ENCODE measurements around the gene SUCNR1.
"Not testable (repeated sequence)": the region's sequence is repeated elsewhere in the genome, so short reads cannot be mapped to it uniquely, and the experiment has no call there.

SUCNR1 gene, protein sequence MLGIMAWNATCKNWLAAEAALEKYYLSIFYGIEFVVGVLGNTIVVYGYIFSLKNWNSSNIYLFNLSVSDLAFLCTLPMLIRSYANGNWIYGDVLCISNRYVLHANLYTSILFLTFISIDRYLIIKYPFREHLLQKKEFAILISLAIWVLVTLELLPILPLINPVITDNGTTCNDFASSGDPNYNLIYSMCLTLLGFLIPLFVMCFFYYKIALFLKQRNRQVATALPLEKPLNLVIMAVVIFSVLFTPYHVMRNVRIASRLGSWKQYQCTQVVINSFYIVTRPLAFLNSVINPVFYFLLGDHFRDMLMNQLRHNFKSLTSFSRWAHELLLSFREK

GRCh38 chr3:151873398-151873797, at the start of gene SUCNR1:
Gene SUCNR1 (plus strand): TSS chr3:151873643. CDS start chr3:151879893, 6,250 bp downstream.
- no peak for DNase-seq

GRCh38 chr3:151827816-151828215, 45.6 kb upstream of the SUCNR1 start:
- DNase-seq = no peak

DNA sequence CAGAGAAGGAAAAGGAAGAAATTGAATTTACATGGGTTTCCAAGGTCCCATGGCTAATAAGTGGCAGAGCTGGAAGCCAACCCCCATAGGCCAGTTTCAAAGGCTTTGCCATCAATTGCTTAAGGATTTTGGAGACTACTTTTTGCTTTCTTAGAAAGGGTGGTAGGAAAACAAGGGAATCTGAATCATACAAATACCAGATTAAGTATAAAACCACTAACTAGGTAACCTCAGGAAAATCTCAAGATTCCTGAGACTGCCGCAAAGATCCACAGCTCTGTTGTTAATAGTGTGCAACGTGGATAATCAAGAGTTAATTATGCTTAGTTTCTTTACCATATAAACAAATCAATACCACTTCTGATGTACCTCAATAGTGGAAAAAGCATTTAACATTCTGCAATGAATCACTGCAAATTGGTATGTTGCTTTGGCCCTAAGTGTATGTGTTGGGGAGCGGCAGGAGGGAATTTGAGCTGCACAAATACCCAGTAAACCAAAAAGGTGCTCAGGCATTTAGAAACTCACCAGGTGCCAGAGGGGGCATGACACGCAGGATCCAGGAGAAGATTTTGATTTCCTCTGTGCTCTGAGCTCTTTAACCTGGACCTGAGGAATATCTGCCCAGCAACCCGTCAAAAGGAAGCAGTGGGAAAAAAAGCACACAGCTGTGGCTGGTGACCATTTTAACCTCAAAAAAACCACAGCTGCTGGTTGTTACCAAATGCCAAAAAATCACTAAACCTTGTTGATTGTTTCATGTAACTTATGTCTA, 37.5 kb upstream of the SUCNR1 start:
- no peak for DNase-seq

DNA sequence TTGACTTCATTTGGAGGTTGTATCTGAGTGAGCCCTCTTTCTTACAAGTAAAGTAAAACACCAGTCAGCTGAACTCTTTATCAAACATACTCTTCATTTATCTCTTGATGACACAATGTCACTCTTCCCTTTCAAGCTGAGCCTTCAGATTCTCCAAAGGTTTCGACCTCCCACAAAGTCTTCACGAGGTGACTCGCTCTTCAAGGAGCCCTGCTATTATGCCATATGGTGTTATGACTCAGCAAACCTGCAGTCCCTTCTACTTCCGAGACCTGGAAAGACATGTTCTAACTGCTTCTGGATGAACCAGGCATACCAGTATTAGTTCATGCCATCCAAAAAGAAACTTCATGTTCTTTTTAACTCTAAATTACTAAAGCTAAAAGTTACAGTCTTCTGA, 36.4 kb upstream of the SUCNR1 start:
- peak in 1 of 3 experiments; percentile 32 for DNase-seq

DNA sequence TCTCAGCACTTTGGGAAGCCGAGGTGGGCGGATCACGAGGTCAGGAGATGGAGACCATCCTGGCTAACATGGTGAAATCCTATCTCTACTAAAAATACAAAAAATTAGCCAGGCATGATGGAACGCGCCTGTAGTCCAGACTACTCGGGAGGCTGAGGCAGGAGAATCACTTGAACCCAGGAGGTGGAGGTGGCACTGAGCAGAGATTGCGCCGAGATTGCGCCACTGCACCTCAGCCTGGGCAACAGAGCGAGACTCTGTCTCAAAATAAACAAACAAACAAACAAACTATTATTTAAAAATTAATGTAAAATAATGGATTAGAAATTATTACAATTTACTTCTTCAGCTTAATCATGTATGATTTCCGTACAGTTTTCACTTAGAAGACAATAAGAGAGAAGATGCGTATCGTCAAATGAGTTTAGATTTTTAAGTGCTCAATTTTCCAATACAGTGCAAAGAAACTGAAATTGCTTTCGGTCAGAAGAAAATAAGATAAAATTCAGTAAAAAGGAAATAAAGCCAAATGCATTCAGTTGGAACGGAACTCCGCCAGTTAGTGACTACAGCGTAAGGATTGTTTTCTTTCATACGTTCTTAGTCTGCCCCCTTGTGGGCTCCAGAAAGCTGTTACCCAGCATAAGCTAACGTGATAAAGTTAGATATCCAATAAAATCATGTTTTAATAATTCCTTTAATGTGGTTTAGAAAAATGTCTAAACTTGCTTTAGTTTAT, 34.7 kb upstream of the SUCNR1 start:
- peak; percentile 28 to 76 (median 55) for DNase-seq

GRCh38 chr3:151839313-151839631, 34.2 kb upstream of the SUCNR1 start:
- DNase-seq = peak in 1 of 3 experiments; percentile 46

DNA sequence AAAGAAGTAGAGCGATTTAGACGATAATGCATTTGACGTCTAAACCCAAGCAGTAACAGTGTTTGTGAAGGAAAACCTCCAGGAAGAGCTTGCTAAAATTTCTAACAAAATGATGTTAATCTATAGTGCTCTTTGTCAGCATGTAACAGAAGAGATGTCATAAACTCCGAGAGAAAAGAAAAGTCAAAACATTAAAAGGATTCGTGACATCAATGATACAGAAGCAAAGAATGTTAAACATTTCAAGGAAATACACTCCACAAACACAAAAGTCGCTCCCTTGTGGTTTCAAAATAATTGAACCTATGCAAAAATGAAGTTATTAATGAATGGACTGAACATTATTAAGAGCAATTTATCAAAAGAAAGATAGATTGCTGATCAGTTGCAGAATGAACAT, 31.6 kb upstream of the SUCNR1 start:
- no peak for DNase-seq

DNA sequence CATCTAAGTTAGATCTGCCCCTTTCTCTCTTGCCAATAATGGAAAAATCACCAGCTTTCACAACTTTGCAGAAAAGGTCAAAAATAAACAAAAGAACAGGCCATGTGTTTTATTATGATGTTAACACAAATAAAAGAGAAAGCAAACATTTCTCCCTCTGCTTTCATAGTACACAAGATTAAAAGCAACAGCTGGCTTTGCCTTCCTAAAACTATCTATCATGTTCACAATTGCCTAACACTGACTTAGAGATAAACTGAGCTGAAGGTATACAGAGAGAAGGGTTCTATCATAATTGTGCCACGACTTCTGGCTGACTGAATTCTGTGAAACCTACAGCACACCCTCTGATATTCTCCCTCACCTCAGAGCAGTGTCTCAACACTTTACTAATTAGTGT, 30.2 kb upstream of the SUCNR1 start:
- peak in 2 of 3 experiments; percentile 31 to 75 for DNase-seq

DNA sequence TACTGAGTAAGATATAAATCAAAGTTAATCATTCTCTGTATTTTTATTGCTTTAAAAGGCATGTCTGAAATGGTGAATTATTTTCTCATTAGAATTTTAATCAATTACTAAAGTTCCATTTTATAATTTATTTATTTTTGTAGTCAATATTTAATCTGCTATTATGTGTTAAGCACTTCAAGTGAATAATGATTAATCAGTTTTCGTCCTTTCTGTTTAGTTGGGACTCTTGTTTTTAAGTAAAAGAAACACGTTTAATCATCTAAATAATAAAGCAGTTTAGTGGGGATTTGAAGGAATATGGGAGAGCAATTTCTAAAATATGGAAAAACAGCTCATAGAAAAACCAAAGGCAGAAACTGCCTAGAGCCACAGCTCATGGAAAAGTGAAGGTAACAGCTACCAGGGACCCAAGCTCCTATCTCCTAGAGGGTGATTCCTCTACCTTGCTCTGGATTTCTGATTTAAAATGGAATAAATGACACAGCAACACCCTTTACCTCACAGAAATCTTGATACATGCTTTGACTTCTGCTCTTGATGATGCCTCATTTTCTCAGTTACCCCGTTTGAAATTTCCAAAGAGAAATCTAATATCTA, 28.0 kb upstream of the SUCNR1 start:
- peak in 1 of 3 experiments; percentile 42 for DNase-seq

GRCh38 chr3:151850065-151850464, 23.4 kb upstream of the SUCNR1 start:
- not testable (repeated sequence) for DNase-seq

- DNase-seq = no peak
These were observed 21.2 kb upstream of the SUCNR1 start for GRCh38 chr3:151852074-151852811.

DNA sequence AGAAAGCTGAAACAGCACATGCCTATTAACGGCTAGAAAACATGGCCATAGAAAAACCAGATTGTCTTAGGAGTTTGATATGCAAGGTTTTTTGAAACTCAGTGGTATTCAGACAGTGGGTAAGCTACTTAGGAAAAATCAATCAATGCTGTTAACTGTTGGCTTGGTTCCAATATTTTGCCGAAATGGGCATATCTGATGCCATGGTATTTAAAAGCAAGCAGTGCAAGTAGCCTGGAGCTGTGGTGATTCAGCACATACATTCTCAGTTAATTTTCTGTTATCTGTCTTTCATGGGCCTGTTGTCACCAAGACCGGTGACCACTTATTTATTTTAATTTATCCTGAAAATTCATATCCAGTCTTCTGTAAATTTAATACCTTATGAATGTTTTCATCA, 17.3 kb upstream of the SUCNR1 start:
- DNase-seq = peak in 1 of 3 experiments; percentile 41

GRCh38 chr3:151856641-151857040, 16.8 kb upstream of the SUCNR1 start:
- DNase-seq = no peak

DNA sequence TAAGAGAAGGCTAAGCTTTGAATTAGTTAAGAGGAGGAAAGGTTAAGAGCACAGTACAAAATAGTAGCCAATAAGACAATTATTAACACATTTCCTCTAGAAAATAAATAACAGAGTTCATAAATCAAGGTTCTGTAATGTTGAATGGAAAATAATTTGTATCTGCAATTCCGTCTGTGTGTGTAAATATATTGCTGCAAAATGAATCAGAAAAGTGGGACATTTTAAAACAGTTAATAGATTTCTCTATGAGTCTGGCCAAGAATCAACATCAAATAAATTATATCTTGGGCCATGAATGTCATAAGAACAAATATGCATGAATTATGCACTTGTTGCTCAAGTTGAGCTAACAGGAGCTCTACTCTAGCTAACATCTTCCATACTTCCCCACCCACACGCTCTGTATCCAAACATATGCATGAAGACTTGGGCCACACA, 14.2 kb upstream of the SUCNR1 start:
- DNase-seq = peak in 1 of 3 experiments; percentile 46

GRCh38 chr3:151859905-151860304, 13.5 kb upstream of the SUCNR1 start:
- DNase-seq = no peak

DNA sequence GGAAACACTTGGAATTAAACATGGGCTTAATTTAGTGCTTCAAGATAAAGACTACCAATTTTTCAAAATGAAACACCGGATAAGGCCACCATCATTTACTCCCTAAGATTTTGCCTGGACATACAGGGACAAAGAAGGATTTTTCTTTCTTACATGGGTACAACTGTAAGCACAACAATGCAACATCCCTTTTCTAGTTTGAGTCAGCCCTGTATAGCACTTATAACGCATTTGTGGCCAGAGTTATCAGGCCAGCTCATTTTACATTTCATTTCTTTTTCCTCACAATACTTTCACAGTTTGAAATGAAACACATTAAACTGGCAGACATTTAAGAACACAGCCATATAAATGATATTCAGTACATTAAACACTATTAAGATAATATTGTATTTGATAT, 9.8 kb upstream of the SUCNR1 start:
- DNase-seq = peak in 1 of 3 experiments; percentile 59

DNA sequence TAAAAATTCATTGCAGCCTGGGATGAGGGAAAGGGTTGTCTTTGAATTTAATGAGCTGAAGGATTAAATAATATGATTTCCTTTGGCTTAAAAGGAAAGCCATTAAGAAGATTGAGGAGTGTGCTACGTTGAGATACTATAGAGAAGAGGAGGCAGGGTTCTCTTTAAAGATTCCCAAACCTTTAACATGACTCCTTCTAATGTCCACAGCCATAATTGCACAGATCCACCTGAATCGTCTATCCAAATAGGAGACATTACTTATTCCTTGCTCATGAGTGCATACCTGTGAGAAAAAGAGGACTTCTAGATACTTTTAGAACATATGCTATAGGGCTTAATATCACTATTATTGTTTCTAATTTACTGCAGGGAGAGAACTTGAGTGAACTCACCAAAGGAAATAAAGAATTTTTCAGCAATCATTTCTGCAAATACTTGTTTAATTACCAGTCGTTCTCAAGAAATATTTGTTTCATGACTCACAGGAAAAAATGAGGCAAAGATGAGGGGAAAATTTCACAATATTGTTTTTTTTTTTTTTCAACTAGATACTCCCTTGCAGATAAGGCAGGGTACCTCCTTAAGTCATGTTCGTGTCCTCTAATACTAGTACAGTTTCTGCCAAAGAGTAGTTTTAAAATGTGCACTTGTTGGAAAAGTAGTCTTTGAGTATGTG, 8.9 kb upstream of the SUCNR1 start:
- peak in 1 of 3 experiments; percentile 31 for DNase-seq

GRCh38 chr3:151866711-151867410, 6.6 kb upstream of the SUCNR1 start:
- peak in 1 of 3 experiments; percentile 54 for DNase-seq

DNA sequence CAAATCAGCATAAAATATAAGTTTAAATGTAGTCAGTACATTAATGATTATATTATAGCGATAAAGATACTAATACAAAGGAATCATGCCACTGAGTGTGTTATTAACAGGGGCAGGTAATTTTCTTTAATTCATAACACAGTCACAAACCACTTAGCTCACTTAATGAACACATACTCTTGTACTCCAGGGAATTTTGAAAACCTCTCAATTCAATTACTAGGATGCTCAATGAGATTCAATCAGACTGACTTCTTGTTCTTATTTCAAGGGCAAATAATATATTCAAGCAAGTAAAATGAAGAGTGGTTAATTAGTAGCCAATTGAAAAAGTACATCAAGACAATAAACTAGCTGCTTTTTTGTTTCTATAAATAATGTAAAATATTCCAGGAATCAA, 5.8 kb upstream of the SUCNR1 start:
- peak in 1 of 3 experiments; percentile 71 for DNase-seq

DNA sequence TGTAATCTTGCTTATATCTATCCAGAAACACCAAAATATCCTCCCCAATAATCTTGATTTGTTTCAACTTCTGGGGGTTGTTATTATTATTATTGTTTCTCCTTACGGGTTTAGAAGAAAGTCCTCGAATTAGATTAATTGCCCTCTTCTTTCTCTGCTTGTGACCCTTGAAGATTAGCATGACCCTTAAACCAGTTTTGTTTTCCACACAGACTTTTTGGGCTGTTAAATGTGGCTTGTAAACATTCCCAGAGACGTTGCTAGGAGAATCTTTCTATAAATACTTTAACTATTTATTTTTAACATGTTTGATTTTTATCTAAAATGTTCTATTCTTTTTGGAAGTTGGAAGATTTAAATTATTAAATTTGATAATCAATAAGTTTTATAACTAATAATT, 4.3 kb upstream of the SUCNR1 start:
- no peak for DNase-seq
